NCI-H510A treated with DMSO at 0.1 percent for 48 hours (cell line): ENCODE measurements around the gene ETV7.

ENCODE experiments used
- DNase-seq: peaks from one replicate; lab custom pipeline; 2025; lab: John Stamatoyannopoulos, UW

The ETV7 gene

GRCh38 chr6:36383606-36384005 is 3.9 kb downstream of the ETV7 start:
- no peak for DNase-seq

- no peak for DNase-seq
These were observed 4.5 kb downstream of the ETV7 start for GRCh38 chr6:36382976-36383375.

- no peak for DNase-seq
These were observed 5.7 kb downstream of the ETV7 start for GRCh38 chr6:36381502-36382389.

GRCh38 chr6:36380166-36380565 is 7.3 kb downstream of the ETV7 start:
- DNase-seq = no peak

- no peak for DNase-seq
These were observed 8.5 kb downstream of the ETV7 start for GRCh38 chr6:36378936-36379335.

GRCh38 chr6:36378243-36378920 is 9.1 kb downstream of the ETV7 start:
- DNase-seq = no peak

- DNase-seq = no peak
These were observed 9.9 kb downstream of the ETV7 start for GRCh38 chr6:36377594-36377993.

- no peak for DNase-seq
These were observed 10.7 kb downstream of the ETV7 start for GRCh38 chr6:36376742-36377141.

- no peak for DNase-seq
These were observed 11.3 kb downstream of the ETV7 start for GRCh38 chr6:36376183-36376582.

GRCh38 chr6:36375644-36376155 is 11.8 kb downstream of the ETV7 start:
- no peak for DNase-seq

GRCh38 chr6:36374972-36375371 is 12.5 kb downstream of the ETV7 start:
- no peak for DNase-seq

- DNase-seq = no peak
These were observed 13.3 kb downstream of the ETV7 start for GRCh38 chr6:36374194-36374593.

- no peak for DNase-seq
These were observed 14.0 kb downstream of the ETV7 start for GRCh38 chr6:36373368-36374019.

- DNase-seq = no peak
These were observed 15.4 kb downstream of the ETV7 start for GRCh38 chr6:36372088-36372487.

- DNase-seq = no peak
These were observed 16.3 kb downstream of the ETV7 start for GRCh38 chr6:36371211-36371610.

GRCh38 chr6:36370638-36371037 is 16.8 kb downstream of the ETV7 start:
- no peak for DNase-seq

GRCh38 chr6:36368921-36369865 is 18.3 kb downstream of the ETV7 start:
- DNase-seq = peak; percentile 93

- no peak for DNase-seq
These were observed 19.0 kb downstream of the ETV7 start for GRCh38 chr6:36368421-36368820.

GRCh38 chr6:36367743-36368142 is 19.7 kb downstream of the ETV7 start:
- DNase-seq = no peak

GRCh38 chr6:36364669-36365479 is 22.6 kb downstream of the ETV7 start:
- no peak for DNase-seq
